Cerebellar cortex (tissue), 1 donor: ENCODE results near the gene CNTN5.
"Not testable (repeated sequence)": the region's sequence is repeated elsewhere in the genome, so short reads cannot be mapped to it uniquely, and the experiment has no call there.

Source experiments
- DNase-seq: peaks from one replicate; pipeline ENCODE4 v3.0.0-alpha.2; 2015; ENCODE audit warnings: low spot score

The CNTN5 gene

GRCh38 chr11:99020352-99021225 is at the start of gene CNTN5:
CNTN5 (plus strand) TSS chr11:99020949.
- no peak for DNase-seq

- no peak for DNase-seq
These were observed 41.5 kb upstream of the CNTN5 start for GRCh38 chr11:98979205-98979604.

GRCh38 chr11:99015634-99016454 is 4.9 kb upstream of the CNTN5 start:
- DNase-seq, result peak; percentile 35

GRCh38 chr11:99019696-99020095 is 1.1 kb upstream of the CNTN5 start:
- DNase-seq, result no peak

- DNase-seq, result no peak
These were observed 16.3 kb downstream of the CNTN5 start for GRCh38 chr11:99037057-99037456.

- DNase-seq, result no peak
These were observed 42.6 kb downstream of the CNTN5 start for GRCh38 chr11:99063331-99063730.

- no peak for DNase-seq
These were observed 44.4 kb downstream of the CNTN5 start for GRCh38 chr11:99065121-99065520.

GRCh38 chr11:99066618-99067317 is 46.0 kb downstream of the CNTN5 start:
- DNase-seq, result no peak

- no peak for DNase-seq
These were observed 48.1 kb downstream of the CNTN5 start for GRCh38 chr11:99068832-99069231.

GRCh38 chr11:99069856-99070444 is 49.2 kb downstream of the CNTN5 start:
- DNase-seq, result no peak

GRCh38 chr11:99079576-99079975 is 58.8 kb downstream of the CNTN5 start:
- no peak for DNase-seq

GRCh38 chr11:99080154-99080553 is 59.4 kb downstream of the CNTN5 start:
- DNase-seq, result no peak

- DNase-seq, result no peak
These were observed 77.5 kb downstream of the CNTN5 start for GRCh38 chr11:99098258-99098657.

GRCh38 chr11:99098751-99099150 is 78.0 kb downstream of the CNTN5 start:
- DNase-seq, result no peak

- DNase-seq, result no peak
These were observed 96.9 kb downstream of the CNTN5 start for GRCh38 chr11:99117603-99118002.

- DNase-seq, result not testable (repeated sequence)
These were observed 113.1 kb downstream of the CNTN5 start for GRCh38 chr11:99133862-99134261.

GRCh38 chr11:99135508-99135907 is 114.8 kb downstream of the CNTN5 start:
- DNase-seq, result no peak

GRCh38 chr11:99142237-99142636 is 121.5 kb downstream of the CNTN5 start:
- DNase-seq, result no peak

GRCh38 chr11:99148352-99148751 is 127.6 kb downstream of the CNTN5 start:
- no peak for DNase-seq

GRCh38 chr11:99154277-99154676 is 133.5 kb downstream of the CNTN5 start:
- no peak for DNase-seq

- DNase-seq, result no peak
These were observed 139.7 kb downstream of the CNTN5 start for GRCh38 chr11:99160447-99160846.

- no peak for DNase-seq
These were observed 142.1 kb downstream of the CNTN5 start for GRCh38 chr11:99162819-99163218.
